HCT116 (cell line): Measurements from ENCODE around the gene MRFAP1L1.

Experiments used
- EZH2 ChIP-seq: fragments of 200-600 bp; sonication (generic); IDR thresholded peaks from 2 replicates; pipeline ENCODE4 v1.6.1; 2017; ENCODE audit warnings: antibody characterized with exemption, mixed run types
- POLR2AphosphoS5 ChIP-seq: IDR thresholded peaks from 2 replicates; pipeline ENCODE4 v1.6.1; 2011; ENCODE audit warnings: mild to moderate bottlenecking, low read depth, low read length, moderate library complexity
- SP1 ChIP-seq: IDR thresholded peaks from 2 replicates; pipeline ENCODE4 v1.6.1; 2012; ENCODE audit warnings: low read depth

GRCh38 chr4:6747294-6748051 lies 37.8 kb upstream of the MRFAP1L1 start:
- no peak for TF ChIP-seq SP1
- no peak for TF ChIP-seq POLR2AphosphoS5
- no peak for TF ChIP-seq EZH2
